Heart right ventricle (tissue), 16 donors: ENCODE measurements around the gene ALK. TPM values are rescaled to one million over a fixed set of nuclear protein-coding genes. Genes with fewer than 3 reads are reported as not detected.

Source experiments
- ATAC-seq, 8 donors: fragments of 200-7000 bp; cut with Tn5 transposase; one replicate each; pipeline ENCODE4 v1.9.1; 2020; ENCODE audit warnings: mild to moderate bottlenecking in 8 of 8, moderate library complexity in 8 of 8, moderate number of reproducible peaks in 1 of 8
- DNase-seq, 2 donors: peaks; one replicate each; pipeline ENCODE4 v3.0.0-alpha.2; 2020
- H3K27ac ChIP-seq, 10 donors: fragments of 200-600 bp; sonication (generic) in 2 of 10; one replicate each; pipeline versions ENCODE4 v1.5.0 to v1.8.0; 2020 to 2022; ENCODE audit warnings: mild to moderate bottlenecking in 3 of 10
- H3K27me3 ChIP-seq, 7 donors: fragments of 200-600 bp; one replicate each; pipeline ENCODE4 v1.8.0; 2021 to 2022; ENCODE audit warnings: mild to moderate bottlenecking in 2 of 7
- H3K36me3 ChIP-seq, 9 donors: fragments of 200-600 bp; sonication (generic) in 1 of 9; one replicate each; pipeline versions ENCODE4 v1.5.0 to v1.8.0; 2020 to 2022; ENCODE audit warnings: mild to moderate bottlenecking in 2 of 9
- H3K4me1 ChIP-seq, 9 donors: fragments of 200-600 bp; sonication (generic) in 1 of 9; one replicate each; pipeline versions ENCODE4 v1.5.0 to v1.8.0; 2020 to 2022; ENCODE audit warnings: mild to moderate bottlenecking in 4 of 9
- H3K4me3 ChIP-seq, 10 donors: fragments of 200-600 bp; sonication (generic) in 2 of 10; one replicate each; pipeline versions ENCODE4 v1.5.0 to v1.8.0; 2020 to 2022; ENCODE audit warnings: mild to moderate bottlenecking in 7 of 10, moderate library complexity in 2 of 10
- H3K9me3 ChIP-seq, 11 donors: fragments of 200-600 bp in 10 of 11; sonication (generic) in 2 of 11; one replicate each; pipeline versions ENCODE4 v1.5.0 to v1.8.0; 2013 to 2022; ENCODE audit warnings: mild to moderate bottlenecking in 2 of 11, control low read depth in 1 of 11, moderate library complexity in 1 of 11
- CTCF ChIP-seq, 9 donors: fragments of 200-600 bp; sonication (generic) in 2 of 9; IDR thresholded peaks; one replicate each; pipeline versions ENCODE4 v1.5.0 to v1.8.0; 2021 to 2022; ENCODE audit warnings: antibody characterized with exemption in 9 of 9, mild to moderate bottlenecking in 5 of 9, moderate library complexity in 1 of 9
- WGBS, 2 donors: extraction: QIAGEN DNeasy Blood & Tissue Kit; methylation state at CpG; one replicate each; pipeline ENCODE4 v1.1.7; 2013; ENCODE audit warnings: inconsistent platforms in 1 of 2; 5-methylcytosine and 5-hydroxymethylcytosine counted together
- intact Hi-C, 10 donors: fragments of 100-400 bp; cut with DNase I; formaldehyde crosslinking; loops; one replicate each; pipeline versions ENCODE4 v1.11.1 to v1.14.2; 2022
- polyA plus RNA-seq, 2 donors: library from polyadenylated mRNA; stranded (reverse); fragments of 200-250 nt; gene quantifications; one replicate each; pipeline ENCODE4 v1.2.3, GENCODE V29; 2013
- total RNA-seq, 10 donors: library from RNA; stranded (reverse); fragmentation: NEBNext Ultra II Directional in 3 of 10; extraction: Animal tissue kit (Norgen Biotek cat#: 25700) in 3 of 10; gene quantifications; one replicate each; pipeline versions ENCODE4 v1.2.1 to v1.2.4, GENCODE V29; 2021 to 2023
- donor health status: Arrhythmogenic right ventricular cardiomyopathy.
- donor health status: ischemic (EF 13 %, LVEDD 7.1; RV severe dilation, severe dysfunction).
- donor health status: healthy with polysubstance abuse.
- donor health status: DM: no; HTN: yes; CAD: no.
- donor health status: DM: no; HTN: no; CAD: no.
- donor health status: ischemic (EF 25% LVEDD 6.9; RV normal size, moderate dysfunction).
- donor health status: ischemic (EF 25% LVEDD 5.7; RV mildly dilated, moderate dysfunction).
- donor health status: healthy.
- donor health status: DM: yes; HTN: yes; CAD: no.
- donor health status: Ischemic cardiomyopathy.
- donor health status: ischemic (EF 35%, LVEDD 5.7; RV mildly dilated, moderate dysfunction).
- donor health status: nonischemic (EF 11% LVEDD 7.7; RV severe dilation, severe dysfunction).
- donor health status: DM: yes; HTN: yes; CAD: no.
- donor health status: PGD.
- donor health status: ischemic (EF 29% LVEDD 5.4; RV normal size, mild dysfunction).
- donor health status: nonischemic (EF 23%, LVEDD 6.1; RV moderate dilation, normal function).

Gene ALK
- total and polyA plus RNA-seq, 12 donors = 0.01 to 0.24 (median 0.08) TPM; not detected in 7

- DNase-seq (no peak), ATAC-seq (no peak)
- Histone ChIP-seq H3K27me3 (peaks cover 0 to 28% (median 7%) of the 10 kb centered on the region in 7 donors), H3K36me3 (no peaks in the 10 kb centered on the region), H3K9me3 (no peaks in the 10 kb centered on the region), H3K4me3 (no peak overlapping the region), H3K4me1 (no peaks in the 10 kb centered on the region), H3K27ac (no peak overlapping the region)
- WGBS, 2 donors = 83 to 85% methylated on average over 1 of the region's 1 CpG
- no peak for TF ChIP-seq CTCF (IDR thresholded peaks at IDR 0.05)
- intact Hi-C loops = no loop called here
These were observed 140.5 kb downstream of the ALK start for GRCh38 chr2:29780906-29781305.

- intact Hi-C loops = no loop called here
- Histone ChIP-seq H3K27me3 (peaks cover 0 to 11% (median 3%) of the 10 kb centered on the region in 7 donors), H3K4me1 (no peaks in the 10 kb centered on the region), H3K4me3 (no peak overlapping the region), H3K27ac (no peak overlapping the region), H3K36me3 (no peaks in the 10 kb centered on the region), H3K9me3 (no peaks in the 10 kb centered on the region)
- DNase-seq = no peak
- TF ChIP-seq CTCF (IDR thresholded peaks at IDR 0.05) = no peak
- no peak for ATAC-seq
- WGBS, 2 donors = 52 to 56% methylated on average over 2 of the region's 2 CpGs
These were observed 144.2 kb downstream of the ALK start for GRCh38 chr2:29777161-29777560.

- no peaks in the 10 kb centered on the region for H3K4me1 ChIP-seq
- TF ChIP-seq CTCF (IDR thresholded peaks at IDR 0.05) = no peak
- no peak overlapping the region for H3K27ac ChIP-seq
- no peaks in the 10 kb centered on the region for H3K9me3 ChIP-seq
- H3K36me3 ChIP-seq = no peaks in the 10 kb centered on the region
- H3K27me3 ChIP-seq = peaks cover 0 to 11% (median 0%) of the 10 kb centered on the region in 7 donors
- no peak overlapping the region for H3K4me3 ChIP-seq
- DNase-seq (no peak), ATAC-seq (no peak)
- WGBS, 2 donors = 49 to 78% methylated on average over 3 of the region's 3 CpGs
- intact Hi-C loops = no loop called here
These were observed 145.0 kb downstream of the ALK start for GRCh38 chr2:29776406-29776805.

- intact Hi-C loops = no loop called here
- no peaks in the 10 kb centered on the region for H3K9me3 ChIP-seq
- ATAC-seq (no peak), DNase-seq (no peak)
- 59 to 76% methylated on average over 1 of the region's 1 CpG for WGBS, 2 donors
- H3K4me1 ChIP-seq = no peaks in the 10 kb centered on the region
- peaks cover 0 to 12% (median 0%) of the 10 kb centered on the region in 7 donors for H3K27me3 ChIP-seq
- no peak overlapping the region for H3K27ac ChIP-seq
- no peak overlapping the region for H3K4me3 ChIP-seq
- no peaks in the 10 kb centered on the region for H3K36me3 ChIP-seq
- TF ChIP-seq CTCF (IDR thresholded peaks at IDR 0.05) = no peak
These were observed 145.4 kb downstream of the ALK start for GRCh38 chr2:29775937-29776336.
